ENCODE measurements around the gene ZNF536. TPM values are rescaled to one million over a fixed set of nuclear protein-coding genes. Genes with fewer than 3 reads are reported as not detected.

ZNF536 gene
- total RNA-seq (2022) = 0.23 TPM in 1 of 2 replicates, not detected in the other
- percentile 7 among the genes with signal in this experiment for Bru-seq, nascent RNA
- percentile 12 among the genes with signal in this experiment for BruChase-seq, experiment 1, labeled RNA remaining after a 2-hour chase
- BruChase-seq, experiment 2, labeled RNA remaining after a 6-hour chase = percentile 9 among the genes with signal in this experiment
- long read RNA-seq, partial matches to known transcripts = 0 of 1 reads
- long read RNA-seq, other reads (novel, unspliced or antisense) = 1 of 1 reads

DNA sequence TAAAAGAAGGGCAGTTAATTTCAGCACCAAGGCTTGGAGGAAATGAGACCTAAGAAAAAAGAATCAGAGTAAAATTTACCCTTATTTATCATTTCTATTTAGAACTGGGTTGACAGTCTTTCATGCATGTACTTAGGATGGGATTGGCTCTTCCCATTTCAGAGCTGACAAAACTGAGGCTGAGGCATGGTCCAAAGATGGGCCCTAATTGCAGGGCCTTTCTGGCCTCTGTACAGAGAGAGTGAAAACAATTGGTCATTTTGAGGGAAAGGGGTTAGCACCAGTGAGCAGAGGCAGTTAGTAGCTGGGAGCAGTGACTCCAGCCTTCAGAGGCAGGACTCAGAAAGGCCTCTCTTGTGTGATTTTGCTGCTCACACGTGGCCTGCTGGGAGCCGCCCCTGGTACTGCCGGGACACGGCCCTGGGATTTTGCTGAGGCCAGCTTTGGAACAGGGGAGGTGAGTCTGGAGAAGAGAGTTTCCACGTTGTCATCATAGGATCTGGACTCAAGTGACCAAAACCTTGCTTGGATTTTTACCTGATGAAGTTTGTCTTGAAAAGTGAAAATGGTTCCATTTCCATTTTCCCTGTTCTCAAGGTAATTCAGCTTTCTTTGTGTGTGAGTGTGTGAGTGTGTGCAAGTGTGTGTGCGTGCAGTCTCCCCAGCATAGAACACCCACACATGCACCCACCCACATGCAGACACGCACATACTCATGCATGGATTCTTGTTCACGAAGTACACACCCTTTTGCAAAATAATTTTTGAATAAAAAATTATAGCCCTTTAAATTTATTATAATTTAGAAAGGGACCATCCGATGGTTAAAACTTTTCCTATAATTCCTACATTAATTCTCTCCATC is at the start of gene ZNF536:
TSS of gene ZNF536 (plus strand) at position 425 of the 865 bp plus-strand sequence. CDS start 71,179 bp downstream, outside the sequence.
- ChIA-PET POLR2A (no interaction called here), CTCF (no interaction called here)
- Histone ChIP-seq H3K27me3 (replicated peaks; ENCODE audit: control insufficient read depth, insufficient read depth, low read length) (no peaks in the 10 kb centered on the region), H3K9me3 (no peaks in the 10 kb centered on the region), H3K36me3 (ENCODE audit: control insufficient read depth, insufficient read depth, low read length) (no peaks in the 10 kb centered on the region), H3K4me1 (no peaks in the 10 kb centered on the region), H3K4me3 (ENCODE audit: low read depth, low read length) (no peak within 1 kb of the TSS)
- no peaks in the 10 kb centered on the region for H3K4me1 Mint-ChIP-seq (ENCODE audit: low read depth, unreplicated experiment)
- peaks cover 20% of the 10 kb centered on the region for H3K27me3 Mint-ChIP-seq (ENCODE audit: insufficient read depth, unreplicated experiment)
- H3K36me3 Mint-ChIP-seq (ENCODE audit: insufficient read depth, unreplicated experiment) = no peaks in the 10 kb centered on the region
- TF ChIP-seq, protein P1, sequence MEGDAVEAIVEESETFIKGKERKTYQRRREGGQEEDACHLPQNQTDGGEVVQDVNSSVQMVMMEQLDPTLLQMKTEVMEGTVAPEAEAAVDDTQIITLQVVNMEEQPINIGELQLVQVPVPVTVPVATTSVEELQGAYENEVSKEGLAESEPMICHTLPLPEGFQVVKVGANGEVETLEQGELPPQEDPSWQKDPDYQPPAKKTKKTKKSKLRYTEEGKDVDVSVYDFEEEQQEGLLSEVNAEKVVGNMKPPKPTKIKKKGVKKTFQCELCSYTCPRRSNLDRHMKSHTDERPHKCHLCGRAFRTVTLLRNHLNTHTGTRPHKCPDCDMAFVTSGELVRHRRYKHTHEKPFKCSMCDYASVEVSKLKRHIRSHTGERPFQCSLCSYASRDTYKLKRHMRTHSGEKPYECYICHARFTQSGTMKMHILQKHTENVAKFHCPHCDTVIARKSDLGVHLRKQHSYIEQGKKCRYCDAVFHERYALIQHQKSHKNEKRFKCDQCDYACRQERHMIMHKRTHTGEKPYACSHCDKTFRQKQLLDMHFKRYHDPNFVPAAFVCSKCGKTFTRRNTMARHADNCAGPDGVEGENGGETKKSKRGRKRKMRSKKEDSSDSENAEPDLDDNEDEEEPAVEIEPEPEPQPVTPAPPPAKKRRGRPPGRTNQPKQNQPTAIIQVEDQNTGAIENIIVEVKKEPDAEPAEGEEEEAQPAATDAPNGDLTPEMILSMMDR (IDR thresholded peaks at IDR 0.05; ENCODE audit: insufficient read depth in 1 of 2, low read depth in 1 of 2, low read length in 1 of 2, severe bottlenecking in 1 of 2, unreplicated experiment in 1 of 2) = no peak
- H3K4me3 Mint-ChIP-seq (ENCODE audit: unreplicated experiment) = no peak within 1 kb of the TSS
- H3K9me3 Mint-ChIP-seq (ENCODE audit: unreplicated experiment) = no peaks in the 10 kb centered on the region
- no TSS peak for BruUV-seq (replicated peaks)
- no peak within 1 kb of the TSS for H3K27ac Mint-ChIP-seq (ENCODE audit: unreplicated experiment)
- intact Hi-C loops (cut with micrococcal nuclease; ENCODE audit: unreplicated experiment) = no loop called here
- no peak for DNase-seq

DNA sequence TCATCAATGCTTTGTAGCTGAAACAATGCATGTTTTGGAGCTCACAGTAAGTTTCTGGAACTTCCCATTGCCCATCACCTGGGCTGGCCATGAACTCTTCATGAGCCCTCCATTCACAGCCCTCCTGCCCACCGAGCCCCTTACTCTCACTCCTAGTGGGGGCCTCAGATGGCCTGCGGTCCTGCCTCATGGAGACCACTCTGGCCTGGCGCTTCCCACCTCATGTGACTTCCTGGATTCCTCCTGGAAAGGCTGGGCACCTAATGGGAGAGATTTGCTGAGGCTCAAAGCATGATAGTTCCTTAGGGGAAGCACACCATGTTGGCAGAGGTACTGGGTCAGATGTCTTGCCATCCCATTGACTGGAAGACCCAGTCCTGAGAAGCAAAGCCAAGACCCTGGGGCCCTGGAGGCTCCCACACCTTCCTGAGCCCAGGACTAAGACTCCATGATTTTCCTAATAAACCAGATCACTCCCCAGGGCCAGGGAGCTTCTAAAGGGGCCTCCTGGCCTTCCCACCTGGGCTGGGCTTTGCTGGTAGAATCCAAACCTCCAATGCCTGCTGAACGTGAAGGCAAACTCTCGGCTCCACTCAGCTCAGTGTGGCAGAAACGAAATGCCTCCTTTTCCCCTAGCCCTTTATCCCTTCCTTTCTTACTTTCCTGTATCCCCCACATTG is 49.4 kb upstream of the ZNF536 start:
- TF ChIP-seq, protein P1 (IDR thresholded peaks at IDR 0.05; ENCODE audit: insufficient read depth in 1 of 2, low read depth in 1 of 2, low read length in 1 of 2, severe bottlenecking in 1 of 2, unreplicated experiment in 1 of 2) = no peak
- ChIA-PET CTCF (no interaction called here), POLR2A (no interaction called here)
- no peak for DNase-seq
- H3K36me3 ChIP-seq (ENCODE audit: control insufficient read depth, insufficient read depth, low read length) = no peaks in the 10 kb centered on the region
- no peak overlapping the region for H3K4me3 Mint-ChIP-seq (ENCODE audit: unreplicated experiment)
- no peaks in the 10 kb centered on the region for H3K27me3 ChIP-seq (replicated peaks; ENCODE audit: control insufficient read depth, insufficient read depth, low read length)
- no TSS peak for BruUV-seq (replicated peaks)
- H3K36me3 Mint-ChIP-seq (ENCODE audit: insufficient read depth, unreplicated experiment) = peaks cover 7% of the 10 kb centered on the region
- no peak overlapping the region for H3K4me3 ChIP-seq (ENCODE audit: low read depth, low read length)
- H3K9me3 Mint-ChIP-seq (ENCODE audit: unreplicated experiment) = peaks cover 28% of the 10 kb centered on the region
- peaks cover 9% of the 10 kb centered on the region for H3K4me1 Mint-ChIP-seq (ENCODE audit: low read depth, unreplicated experiment)
- H3K27ac Mint-ChIP-seq (ENCODE audit: unreplicated experiment) = no peak overlapping the region
- no peaks in the 10 kb centered on the region; the same call in 1 of the 2 replicates for H3K4me1 ChIP-seq
- H3K27me3 Mint-ChIP-seq (ENCODE audit: insufficient read depth, unreplicated experiment) = no peaks in the 10 kb centered on the region
- no peaks in the 10 kb centered on the region for H3K9me3 ChIP-seq
- intact Hi-C loops (cut with micrococcal nuclease; ENCODE audit: unreplicated experiment) = no loop called here

DNA sequence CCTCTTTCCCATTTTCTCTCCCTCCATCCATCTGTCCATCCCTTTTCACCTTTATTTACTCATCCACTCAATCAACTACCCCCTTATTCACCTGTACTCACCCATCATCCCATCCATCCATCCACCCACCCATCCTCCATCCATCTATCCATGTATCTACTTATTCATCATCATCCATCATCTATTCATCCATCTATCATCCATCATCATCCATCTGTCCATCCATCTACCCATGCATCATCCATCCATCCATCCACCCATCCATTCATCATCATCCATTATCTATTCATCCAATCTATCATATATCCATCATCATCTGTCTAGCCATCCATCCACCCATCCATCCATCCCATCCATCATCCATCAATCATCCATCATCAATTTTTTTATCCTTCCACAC is 48.3 kb upstream of the ZNF536 start:
- TF ChIP-seq, protein P1 (IDR thresholded peaks at IDR 0.05; ENCODE audit: insufficient read depth in 1 of 2, low read depth in 1 of 2, low read length in 1 of 2, severe bottlenecking in 1 of 2, unreplicated experiment in 1 of 2) = no peak
- no peaks in the 10 kb centered on the region for H3K36me3 ChIP-seq (ENCODE audit: control insufficient read depth, insufficient read depth, low read length)
- intact Hi-C loops (cut with micrococcal nuclease; ENCODE audit: unreplicated experiment) = no loop called here
- DNase-seq = no peak
- Mint-ChIP-seq H3K4me1 (ENCODE audit: low read depth, unreplicated experiment) (no peaks in the 10 kb centered on the region), H3K4me3 (ENCODE audit: unreplicated experiment) (no peak overlapping the region), H3K27me3 (ENCODE audit: insufficient read depth, unreplicated experiment) (no peaks in the 10 kb centered on the region), H3K27ac (ENCODE audit: unreplicated experiment) (no peak overlapping the region), H3K9me3 (ENCODE audit: unreplicated experiment) (peaks cover 28% of the 10 kb centered on the region), H3K36me3 (ENCODE audit: insufficient read depth, unreplicated experiment) (peaks cover 7% of the 10 kb centered on the region)
- BruUV-seq (replicated peaks) = no TSS peak
- POLR2A ChIA-PET = no interaction called here
- no peak overlapping the region for H3K4me3 ChIP-seq (ENCODE audit: low read depth, low read length)
- 0 out of 2 replicates have a peak, but pooled peaks cover 4% of the 10 kb centered on the region for H3K9me3 ChIP-seq
- H3K4me1 ChIP-seq = peaks cover 8% of the 10 kb centered on the region
- H3K27me3 ChIP-seq (replicated peaks; ENCODE audit: control insufficient read depth, insufficient read depth, low read length) = no peaks in the 10 kb centered on the region
- CTCF ChIA-PET = no interaction called here
